HCEC 1CT (cell line): ENCODE measurements around the gene CACNA1C.

Experiments used
- DNase-seq: peaks from one replicate; pipeline ENCODE4 v3.0.0-alpha.2; 2017

The CACNA1C gene

GRCh38 chr12:2498964-2499500, 446.2 kb downstream of the CACNA1C start:
- no peak for DNase-seq

GRCh38 chr12:2501464-2502191, 448.8 kb downstream of the CACNA1C start:
- no peak for DNase-seq

GRCh38 chr12:2503036-2503435, 450.2 kb downstream of the CACNA1C start:
- no peak for DNase-seq

DNA sequence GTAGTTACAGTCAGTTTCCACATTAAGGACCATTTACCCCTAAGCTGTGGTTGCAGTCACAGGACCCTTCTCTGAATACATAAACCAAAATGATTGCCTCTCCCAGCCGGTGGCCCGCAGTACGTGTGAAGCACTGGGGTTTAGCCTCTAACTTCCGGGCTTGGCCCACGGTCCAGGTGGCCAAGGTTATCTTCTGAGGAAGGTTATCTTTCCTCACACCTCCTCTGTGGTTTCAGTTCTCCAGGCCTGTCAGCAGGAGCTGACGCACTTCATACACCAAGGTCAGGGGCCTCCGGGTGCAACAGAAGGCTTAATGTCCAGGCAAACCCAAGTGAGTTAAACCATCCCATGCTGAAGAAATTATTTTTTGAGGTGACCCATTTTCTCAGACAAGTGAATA, 451.0 kb downstream of the CACNA1C start:
- DNase-seq = no peak

DNA sequence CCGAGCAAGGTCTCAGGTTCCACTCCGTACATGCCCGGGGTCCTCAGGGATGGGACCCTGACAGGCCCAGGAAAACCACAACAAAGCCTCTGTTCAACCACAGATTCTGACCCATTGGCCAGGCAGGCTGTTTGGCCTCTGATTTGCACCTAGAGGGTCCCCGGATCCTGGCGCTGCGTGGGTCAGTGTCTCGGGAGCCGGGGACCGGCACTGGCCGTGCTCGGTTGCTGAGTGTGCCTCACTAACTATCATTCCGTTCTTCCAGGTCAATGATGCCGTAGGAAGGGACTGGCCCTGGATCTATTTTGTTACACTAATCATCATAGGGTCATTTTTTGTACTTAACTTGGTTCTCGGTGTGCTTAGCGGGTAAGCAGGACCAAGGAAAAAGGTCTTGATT, 451.8 kb downstream of the CACNA1C start:
- no peak for DNase-seq

DNA sequence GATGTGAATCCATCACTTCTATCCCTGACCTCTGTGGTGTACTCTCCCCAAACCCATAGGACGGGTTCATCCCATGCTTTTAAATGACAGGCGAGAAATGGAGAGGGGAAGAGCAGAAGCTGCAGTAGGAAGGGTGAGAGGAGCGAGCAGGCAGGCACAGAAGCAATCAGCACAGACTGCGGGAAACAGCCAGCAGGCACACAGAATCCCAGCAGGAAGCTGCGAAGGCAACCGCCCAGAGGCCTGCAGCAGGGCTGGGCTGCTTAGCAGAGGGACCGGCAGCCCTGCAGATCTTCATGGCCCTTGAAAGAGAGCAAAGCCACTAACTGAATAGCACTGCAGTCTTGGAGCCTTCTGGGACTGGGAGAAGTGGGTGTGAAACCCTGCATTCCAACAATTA, 455.0 kb downstream of the CACNA1C start:
- no peak for DNase-seq

- DNase-seq = no peak
Measured at GRCh38 chr12:2509137-2509536, 456.4 kb downstream of the CACNA1C start.

DNA sequence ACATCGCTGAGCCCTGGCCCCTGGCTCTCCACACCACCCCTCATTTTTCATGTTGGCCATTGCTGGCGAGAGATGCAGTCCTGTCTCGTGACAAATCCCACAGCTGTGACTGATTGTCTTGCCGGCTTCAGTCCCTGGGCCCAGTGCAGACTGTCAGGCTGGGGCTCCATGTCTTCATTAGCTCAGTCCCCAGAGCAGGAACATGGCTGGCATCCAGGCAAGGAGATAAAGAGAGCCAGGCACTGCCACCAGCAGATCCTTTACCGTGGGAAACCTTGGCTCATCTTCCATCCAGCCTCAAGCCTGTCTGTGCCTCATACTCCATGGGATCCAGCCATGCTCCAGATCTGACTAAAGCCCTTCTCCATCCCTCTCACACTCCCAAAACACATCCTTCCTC, 457.3 kb downstream of the CACNA1C start:
- no peak for DNase-seq

DNA sequence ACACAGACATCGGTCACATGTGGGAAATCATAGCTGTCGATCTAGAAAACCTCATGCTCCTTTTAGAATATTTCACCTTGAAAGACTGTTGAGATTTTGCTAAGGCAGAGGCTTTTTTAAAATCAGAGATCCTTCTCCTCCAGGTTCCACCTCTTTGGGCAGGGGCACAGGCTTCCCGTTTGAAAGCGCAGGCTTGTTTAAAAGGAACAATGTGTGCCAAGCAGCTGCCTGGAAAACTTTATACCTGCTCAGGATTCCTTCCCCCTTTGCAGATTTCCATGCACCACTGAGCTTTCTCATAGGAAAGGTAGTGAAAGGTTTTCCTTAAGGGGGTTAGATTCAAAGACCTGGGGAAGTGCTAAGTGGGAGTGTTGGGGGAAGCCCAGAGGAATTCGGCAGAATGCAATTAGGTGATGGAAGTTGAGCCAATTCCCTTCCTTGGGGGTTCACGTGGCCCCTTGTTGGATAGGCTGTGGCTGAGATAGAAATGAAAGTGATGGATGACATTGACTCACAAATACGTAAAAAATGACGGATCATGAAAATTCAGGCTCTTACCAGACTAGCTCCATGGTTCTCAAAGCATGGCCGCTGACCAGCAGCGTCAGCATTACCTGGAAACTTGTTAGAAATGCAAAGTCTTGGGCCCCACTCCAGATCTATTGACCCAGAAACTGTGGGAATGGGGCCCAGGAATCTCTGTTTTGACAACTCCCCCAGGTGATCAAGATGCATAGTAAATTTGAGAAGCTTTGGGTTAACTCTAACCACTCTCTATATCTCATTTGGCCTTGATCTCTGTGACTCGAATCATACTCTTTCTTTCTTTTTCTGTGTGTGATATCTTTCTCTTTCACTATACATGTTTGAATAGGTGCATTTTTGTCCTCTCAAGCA, 460.6 kb downstream of the CACNA1C start:
- no peak for DNase-seq

GRCh38 chr12:2514038-2514340, 461.2 kb downstream of the CACNA1C start:
- DNase-seq = no peak

DNA sequence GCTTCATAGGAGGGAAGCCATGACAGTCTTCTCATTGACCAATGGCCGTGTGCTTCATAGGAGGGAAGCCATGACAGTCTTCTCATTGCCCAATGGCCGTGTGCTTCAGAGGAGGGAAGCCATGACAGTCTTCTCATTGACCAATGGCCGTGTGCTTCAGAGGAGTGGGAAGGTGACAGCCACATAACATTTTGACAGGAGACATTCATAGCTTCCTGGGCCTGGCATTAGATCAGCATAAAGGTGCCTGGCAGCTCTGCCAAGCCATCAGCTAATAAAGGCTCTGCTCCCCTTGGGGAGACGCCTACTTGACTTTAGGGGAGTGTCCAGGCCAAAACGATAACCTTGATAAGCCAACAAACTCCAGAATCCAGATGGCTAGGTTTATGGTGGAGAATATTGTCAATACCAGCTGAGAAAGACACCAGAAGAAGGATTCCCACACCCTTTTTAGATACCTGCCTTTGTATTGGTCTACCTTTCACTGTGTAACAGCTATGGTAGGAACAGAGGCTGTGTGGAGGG, 468.0 kb downstream of the CACNA1C start:
- no peak for DNase-seq

GRCh38 chr12:2523317-2523716, 470.5 kb downstream of the CACNA1C start:
- no peak for DNase-seq

- DNase-seq = no peak
Measured at GRCh38 chr12:2523844-2524243, 471.1 kb downstream of the CACNA1C start.

DNA sequence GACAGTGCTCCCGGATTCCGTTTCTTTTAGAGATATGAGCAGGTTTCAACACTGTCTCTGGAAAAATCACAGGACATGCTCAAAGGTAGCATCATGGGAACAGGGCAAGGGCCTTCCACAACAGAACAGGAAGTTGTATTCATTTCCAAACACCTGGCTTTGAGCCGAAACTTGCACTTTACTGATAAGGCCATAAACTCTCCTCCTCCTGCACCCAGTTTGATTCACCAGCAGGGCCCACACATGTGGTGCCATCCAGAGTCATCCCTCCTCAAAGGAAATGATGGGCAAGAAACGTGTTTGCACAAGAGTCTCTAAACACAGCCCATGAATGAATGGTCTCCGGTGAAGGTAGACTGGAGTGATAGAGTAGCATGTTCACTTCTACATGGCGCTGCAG, 473.6 kb downstream of the CACNA1C start:
- no peak for DNase-seq

DNA sequence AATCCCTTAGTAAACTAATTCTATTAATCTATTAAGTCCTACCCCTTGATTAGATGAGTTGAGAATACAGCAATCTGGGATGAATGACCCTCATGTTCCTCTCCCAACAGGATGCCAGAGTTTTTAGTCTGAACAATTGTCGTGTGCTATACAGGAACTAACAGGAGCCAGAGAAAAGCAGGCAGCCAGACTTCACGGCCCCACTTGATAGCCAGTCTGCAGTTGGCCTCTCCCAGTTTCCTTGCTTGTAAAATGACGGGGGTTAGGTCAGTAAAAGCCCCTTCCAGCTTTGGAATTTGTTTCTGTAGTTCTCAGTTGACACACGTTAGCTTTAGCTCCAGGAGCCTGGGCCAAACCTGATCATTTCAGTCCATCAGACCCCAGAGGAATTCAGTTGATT, 475.2 kb downstream of the CACNA1C start:
- DNase-seq = no peak

DNA sequence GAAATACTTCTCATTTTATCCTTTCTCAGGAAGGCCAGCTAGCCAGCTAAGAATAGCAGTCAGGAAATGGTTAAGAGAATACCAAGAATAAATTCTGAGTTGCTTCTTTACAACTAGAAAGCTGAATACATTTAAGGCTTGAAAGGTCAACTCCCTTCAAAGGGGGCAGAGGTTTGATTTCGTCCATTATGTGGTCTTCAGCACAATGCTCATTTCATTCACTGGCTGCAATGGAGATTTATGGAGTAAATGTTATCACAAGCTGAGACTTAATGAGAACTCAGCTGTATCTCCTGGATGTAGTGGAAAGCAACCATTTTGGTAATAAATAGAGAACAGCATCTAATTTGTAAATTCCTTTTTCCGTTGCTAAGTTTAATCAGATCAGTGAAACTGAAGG, 477.0 kb downstream of the CACNA1C start:
- no peak for DNase-seq

DNA sequence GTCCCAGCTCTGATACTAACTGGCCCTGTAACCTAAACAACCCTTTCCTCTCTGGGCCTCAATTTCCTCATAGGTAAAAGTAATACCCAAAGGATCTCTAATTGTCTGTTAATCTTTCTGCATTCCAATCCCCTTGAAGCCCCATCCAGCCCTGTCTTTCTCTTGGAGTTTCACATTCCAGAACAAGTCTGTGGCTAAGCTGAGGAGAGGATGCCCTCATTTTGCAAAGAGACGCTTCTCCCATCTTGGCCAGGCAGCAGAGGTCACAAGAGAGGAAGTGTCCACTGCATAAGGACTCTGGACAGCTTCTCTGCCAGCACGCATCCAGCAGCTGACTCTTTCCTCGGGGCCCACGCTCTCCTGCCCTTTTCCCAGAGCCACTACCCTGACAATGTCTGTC, 478.6 kb downstream of the CACNA1C start:
- DNase-seq = no peak

- DNase-seq = no peak
Measured at GRCh38 chr12:2533036-2533435, 480.2 kb downstream of the CACNA1C start.

GRCh38 chr12:2535583-2536204, 482.9 kb downstream of the CACNA1C start:
- no peak for DNase-seq

DNA sequence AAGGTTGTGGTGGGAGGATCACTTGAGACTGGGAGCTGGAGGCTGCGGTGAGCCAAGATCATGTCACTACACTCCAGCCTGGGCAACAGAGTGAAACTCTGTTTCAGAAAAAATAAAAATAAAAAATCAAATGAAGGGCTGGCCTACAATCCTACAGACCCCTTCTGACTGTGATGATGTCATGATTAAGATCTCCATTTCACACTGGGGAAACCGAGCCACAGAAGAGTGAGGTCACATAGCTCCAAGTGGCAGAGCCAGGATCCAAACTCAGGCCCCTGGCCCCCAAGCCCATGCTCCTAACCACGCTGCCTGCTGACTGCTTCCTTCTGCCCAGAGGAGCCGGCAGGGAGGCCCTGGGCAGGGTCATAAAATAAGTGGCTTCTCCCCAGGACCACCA, 483.9 kb downstream of the CACNA1C start:
- DNase-seq = no peak

GRCh38 chr12:2537868-2538541, 485.2 kb downstream of the CACNA1C start:
- no peak for DNase-seq

GRCh38 chr12:2539938-2540337, 487.2 kb downstream of the CACNA1C start:
- DNase-seq = no peak

GRCh38 chr12:2540535-2540941, 487.8 kb downstream of the CACNA1C start:
- no peak for DNase-seq
